Measurements from ENCODE around the gene USP40.

The USP40 gene

DNA sequence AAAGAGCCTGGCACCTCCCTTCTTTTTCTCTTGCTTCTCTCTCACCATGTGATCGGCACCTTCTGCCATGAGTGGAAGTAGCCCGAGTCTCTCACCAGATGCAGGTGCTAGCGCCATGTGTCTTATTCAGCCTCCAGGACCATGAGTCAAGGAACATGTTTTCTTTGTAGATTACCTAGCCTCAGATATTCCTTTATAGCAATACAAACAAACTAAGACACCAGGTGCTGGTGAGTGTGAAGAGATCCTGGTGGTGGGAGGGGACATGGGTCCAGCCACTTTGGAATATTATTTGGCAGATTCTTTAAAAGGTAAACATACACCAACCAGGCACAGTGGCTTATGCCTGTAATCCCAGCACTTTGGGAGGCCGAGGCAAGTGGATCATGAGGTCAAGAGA lies 5.9 kb upstream of the USP40 start:
- TF ChIP-seq, protein P1, sequence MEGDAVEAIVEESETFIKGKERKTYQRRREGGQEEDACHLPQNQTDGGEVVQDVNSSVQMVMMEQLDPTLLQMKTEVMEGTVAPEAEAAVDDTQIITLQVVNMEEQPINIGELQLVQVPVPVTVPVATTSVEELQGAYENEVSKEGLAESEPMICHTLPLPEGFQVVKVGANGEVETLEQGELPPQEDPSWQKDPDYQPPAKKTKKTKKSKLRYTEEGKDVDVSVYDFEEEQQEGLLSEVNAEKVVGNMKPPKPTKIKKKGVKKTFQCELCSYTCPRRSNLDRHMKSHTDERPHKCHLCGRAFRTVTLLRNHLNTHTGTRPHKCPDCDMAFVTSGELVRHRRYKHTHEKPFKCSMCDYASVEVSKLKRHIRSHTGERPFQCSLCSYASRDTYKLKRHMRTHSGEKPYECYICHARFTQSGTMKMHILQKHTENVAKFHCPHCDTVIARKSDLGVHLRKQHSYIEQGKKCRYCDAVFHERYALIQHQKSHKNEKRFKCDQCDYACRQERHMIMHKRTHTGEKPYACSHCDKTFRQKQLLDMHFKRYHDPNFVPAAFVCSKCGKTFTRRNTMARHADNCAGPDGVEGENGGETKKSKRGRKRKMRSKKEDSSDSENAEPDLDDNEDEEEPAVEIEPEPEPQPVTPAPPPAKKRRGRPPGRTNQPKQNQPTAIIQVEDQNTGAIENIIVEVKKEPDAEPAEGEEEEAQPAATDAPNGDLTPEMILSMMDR (IDR thresholded peaks at IDR 0.05; ENCODE audit: insufficient read depth, low read depth, low read length, missing control alignments): no peak
- DNase-seq (ENCODE audit: low read depth): peak; percentile 22
- no peak overlapping the region for H3K4me3 ChIP-seq (ENCODE audit: low read length)

DNA sequence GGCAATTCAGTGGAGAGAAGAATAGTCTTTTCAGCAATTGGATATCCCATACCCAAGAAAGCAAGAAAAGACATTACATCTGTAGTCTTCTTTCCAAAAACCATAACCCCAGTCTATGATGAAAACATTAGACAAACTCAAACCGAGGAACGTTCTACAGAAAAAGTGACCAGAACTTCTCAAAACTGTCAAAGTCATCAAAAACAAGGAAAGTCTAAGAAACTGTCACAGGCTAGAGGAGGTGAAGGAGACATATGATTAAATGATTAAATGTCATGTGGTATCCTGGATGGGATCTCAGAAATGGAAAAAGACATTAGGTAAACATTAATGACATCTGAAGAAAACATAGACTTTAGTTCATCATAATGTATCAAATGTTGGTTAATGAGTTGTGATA lies 4.9 kb upstream of the USP40 start:
- no peak for DNase-seq (ENCODE audit: low read depth)
- TF ChIP-seq, protein P1 (IDR thresholded peaks at IDR 0.05; ENCODE audit: insufficient read depth, low read depth, low read length, missing control alignments): no peak
- H3K4me3 ChIP-seq (ENCODE audit: low read length): no peak overlapping the region

DNA sequence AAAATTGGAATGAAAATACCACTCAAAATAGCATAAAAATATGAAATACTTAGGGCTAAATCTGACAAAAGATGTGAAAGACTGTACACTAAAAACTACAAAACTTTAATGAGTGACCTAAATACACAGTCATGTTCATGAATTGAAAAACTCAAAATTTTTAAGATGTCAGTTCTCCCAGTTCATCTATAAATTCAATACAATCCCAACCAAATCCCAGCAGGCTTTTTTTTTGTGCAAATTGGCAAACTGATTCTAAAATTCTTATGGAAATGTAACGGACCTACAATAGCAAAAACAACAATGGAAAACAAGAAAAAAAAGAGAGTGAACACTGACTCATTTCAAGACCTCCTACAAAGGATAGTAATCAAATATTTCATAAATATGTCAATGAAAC lies 4.4 kb upstream of the USP40 start:
- H3K4me3 ChIP-seq (ENCODE audit: low read length): no peak overlapping the region
- TF ChIP-seq, protein P1 (IDR thresholded peaks at IDR 0.05; ENCODE audit: insufficient read depth, low read depth, low read length, missing control alignments): no peak
- DNase-seq (ENCODE audit: low read depth): no peak

DNA sequence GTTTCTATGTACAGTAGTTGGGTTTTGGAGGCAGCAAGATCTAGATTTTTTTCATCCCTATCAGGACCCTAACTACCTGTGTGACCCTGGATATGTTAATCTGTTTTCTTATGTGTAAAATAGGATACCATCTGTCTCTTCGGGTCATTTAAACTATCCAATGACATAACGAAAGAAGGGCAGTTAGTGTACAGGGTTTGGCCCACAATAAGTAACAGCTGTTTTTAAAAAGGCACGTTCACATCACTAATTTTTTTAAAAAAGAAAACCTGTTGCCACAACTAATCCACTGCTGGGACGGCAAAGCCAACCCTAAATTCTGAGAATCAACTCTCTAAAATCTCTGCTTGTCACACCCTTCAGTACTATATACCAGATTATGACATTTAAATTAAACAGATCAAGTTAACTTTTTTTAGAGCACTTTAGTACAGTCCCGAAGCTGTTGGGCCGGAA lies 869 bp downstream of the USP40 start:
- DNase-seq (ENCODE audit: low read depth): no peak
- TF ChIP-seq, protein P1 (IDR thresholded peaks at IDR 0.05; ENCODE audit: insufficient read depth, low read depth, low read length, missing control alignments): no peak
- H3K4me3 ChIP-seq (ENCODE audit: low read length): peak overlapping the region; percentile 76

DNA sequence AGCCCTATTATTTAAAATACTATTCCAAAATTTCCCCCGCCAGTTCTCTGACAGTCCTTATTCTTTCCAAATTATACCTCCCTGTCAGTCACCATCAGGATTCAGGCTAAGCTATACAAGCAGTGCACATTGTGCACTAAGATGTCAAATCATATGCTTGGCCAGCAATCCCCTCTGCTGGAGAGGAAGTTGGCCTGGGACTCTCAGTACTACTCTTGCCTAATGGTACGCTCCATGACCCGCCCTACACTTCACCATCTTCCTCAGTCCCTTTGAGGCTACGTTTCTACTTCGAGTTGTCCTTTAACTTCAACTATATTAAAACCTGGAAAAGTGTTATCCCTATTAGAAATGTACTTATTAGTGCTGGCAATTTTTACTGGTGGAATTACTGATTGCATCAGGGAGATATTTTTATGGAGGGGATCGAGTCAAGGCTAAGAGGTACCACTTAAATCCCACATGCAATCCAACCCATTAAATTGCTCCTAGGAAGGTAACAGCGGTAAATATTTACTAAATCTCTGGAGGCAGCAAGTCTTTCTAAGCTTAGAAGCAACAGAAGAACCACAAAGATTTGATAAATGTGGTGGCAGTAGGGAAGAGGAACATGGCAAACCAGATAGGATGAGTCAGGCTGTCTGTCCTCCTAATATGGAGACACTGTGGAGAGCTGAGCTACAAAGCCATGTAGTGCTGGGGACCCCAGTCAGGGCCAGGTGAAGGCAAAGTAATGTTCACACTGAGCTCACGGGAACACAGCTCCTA lies 2.7 kb downstream of the USP40 start:
- H3K4me3 ChIP-seq (ENCODE audit: low read length): no peak overlapping the region
- TF ChIP-seq, protein P1 (IDR thresholded peaks at IDR 0.05; ENCODE audit: insufficient read depth, low read depth, low read length, missing control alignments): no peak
- peak; percentile 14 for DNase-seq (ENCODE audit: low read depth)

DNA sequence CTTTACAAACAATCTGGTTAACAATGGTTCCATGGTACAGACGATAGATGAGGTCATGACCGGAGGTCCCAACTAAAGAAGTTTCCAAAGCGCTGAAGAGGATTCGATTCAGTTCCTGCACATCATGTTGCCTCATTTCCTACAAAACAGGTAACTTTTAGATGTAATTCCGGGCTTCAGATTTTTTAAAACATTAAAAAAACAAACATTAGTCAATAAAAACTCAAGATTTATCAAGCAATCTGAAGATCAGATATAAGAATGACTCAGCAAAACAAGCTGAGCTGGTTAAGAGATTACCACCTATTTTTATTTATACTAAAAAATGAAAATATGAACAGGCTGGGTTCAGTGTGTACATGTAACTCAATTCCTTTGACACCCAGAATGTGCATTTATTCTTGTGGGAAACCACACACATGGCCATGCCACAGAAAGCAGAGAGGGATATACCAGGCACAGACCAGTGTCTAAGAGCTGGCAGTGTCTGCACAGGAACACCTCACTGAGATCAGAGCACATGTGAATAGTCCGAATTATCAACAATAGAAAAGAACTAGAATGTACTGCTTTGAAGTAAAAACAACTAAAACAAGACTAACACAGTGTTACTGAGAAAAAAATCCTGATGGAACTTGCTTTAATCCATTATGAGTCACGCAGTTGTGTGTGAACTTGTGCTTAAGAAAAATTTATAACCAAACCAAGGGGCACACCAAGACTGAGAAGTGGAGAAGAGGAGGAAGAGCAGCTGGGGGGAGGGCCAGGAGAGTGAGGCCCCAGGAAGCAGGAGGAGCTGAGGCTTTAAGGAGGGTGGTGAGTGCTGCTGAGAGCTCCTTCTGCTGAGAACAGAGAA lies 9.5 kb downstream of the USP40 start:
- DNase-seq (ENCODE audit: low read depth): peak; percentile 81
- TF ChIP-seq, protein P1 (IDR thresholded peaks at IDR 0.05; ENCODE audit: insufficient read depth, low read depth, low read length, missing control alignments): no peak
- no peak overlapping the region for H3K4me3 ChIP-seq (ENCODE audit: low read length)

Measured in epithelial cell of esophagus (primary cell).